Spleen (tissue), 11 donors: ENCODE measurements around the gene FMO1. TPM values are rescaled to one million over a fixed set of nuclear protein-coding genes. Genes with fewer than 3 reads are reported as not detected.

Experiments used
- DNase-seq: peaks from one replicate; pipeline ENCODE4 v3.0.0-alpha.2; 2020
- H3K27ac ChIP-seq, 8 donors: fragments of 200-600 bp; sonication (generic) in 7 of 8; 1 replicate in 4 of 8; 2 replicates in 4 of 8; pipeline versions ENCODE4 v1.5.0 to v1.8.0; 2016 to 2021; ENCODE audit warnings: inconsistent platforms in 4 of 8, mild to moderate bottlenecking in 4 of 8, moderate library complexity in 1 of 8
- H3K27me3 ChIP-seq, 7 donors: fragments of 200-600 bp; sonication (generic) in 6 of 7; replicated peaks in 1 of 7; 1 replicate in 4 of 7; 2 replicates in 3 of 7; pipeline versions ENCODE4 v1.5.0 to v1.8.0; 2016 to 2021; ENCODE audit warnings: inconsistent platforms in 3 of 7, mild to moderate bottlenecking in 1 of 7
- H3K36me3 ChIP-seq, 6 donors: fragments of 200-600 bp; sonication (generic) in 5 of 6; 1 replicate in 4 of 6; 2 replicates in 2 of 6; pipeline versions ENCODE4 v1.5.0 to v1.8.0; 2016 to 2021; ENCODE audit warnings: inconsistent platforms in 2 of 6
- H3K4me1 ChIP-seq, 6 donors: fragments of 200-600 bp; sonication (generic) in 5 of 6; 1 replicate in 3 of 6; 2 replicates in 3 of 6; pipeline versions ENCODE4 v1.5.0 to v1.8.0; 2016 to 2021; ENCODE audit warnings: inconsistent platforms in 3 of 6
- H3K4me3 ChIP-seq, 8 donors: fragments of 200-600 bp; sonication (generic) in 7 of 8; 1 replicate in 4 of 8; 2 replicates in 4 of 8; pipeline versions ENCODE4 v1.5.0 to v1.8.0; 2016 to 2021; ENCODE audit warnings: inconsistent platforms in 4 of 8, mild to moderate bottlenecking in 4 of 8, moderate library complexity in 2 of 8
- H3K9me3 ChIP-seq, 8 donors: fragments of 200-600 bp; sonication (generic) in 7 of 8; 1 replicate in 4 of 8; 2 replicates in 4 of 8; pipeline versions ENCODE4 v1.5.0 to v1.8.0; 2016 to 2021; ENCODE audit warnings: inconsistent platforms in 4 of 8
- POLR2A ChIP-seq, 3 donors: fragments of 450-650 bp; IDR thresholded peaks; one replicate each; pipeline ENCODE4 v1.5.1; 2017; ENCODE audit warnings: antibody characterized with exemption in 3 of 3, mild to moderate bottlenecking in 1 of 3
- WGBS, 5 donors: extraction: QIAGEN DNeasy Blood & Tissue Kit in 3 of 5; methylation state at CpG; one replicate each; pipeline versions ENCODE4 v1.1.5 to v1.1.7; 2013 to 2018; 5-methylcytosine and 5-hydroxymethylcytosine counted together
- intact Hi-C: fragments of 100-400 bp; cut with DNase I; formaldehyde crosslinking; loops from one replicate; pipeline ENCODE4 v1.15.0; 2023; ENCODE audit warnings: low total_unique reads
- polyA plus RNA-seq, 3 donors: library from polyadenylated mRNA; stranded (reverse); fragments of 200-250 nt; gene quantifications; one replicate each; pipeline ENCODE4 v1.2.1, GENCODE V29; 2013
- small RNA-seq, 4 donors: library from RNA; depleted of rRNA; stranded (forward); fragments of <200 nt; gene quantifications; one replicate each; pipeline ENCODE3, GENCODE V24; 2016
- total RNA-seq, 7 donors: library from RNA; depleted of rRNA in 3 of 7; stranded (reverse); fragments of >200 nt in 3 of 7; fragmentation: NEBNext Ultra II Directional in 4 of 7; extraction: Animal tissue kit (Norgen Biotek cat#: 25700) in 4 of 7; gene quantifications; one replicate each; pipeline versions ENCODE4 v1.1.0 to v1.2.1, GENCODE V29; 2016 to 2021
- donor health status: healthy with polysubstance abuse.
- donor health status: DM: no; HTN: no; CAD: no; lungs with moderate emphysema.
- donor health status: DM: no; HTN: no; CAD: no.
- donor health status: Bipolar disorder and iron deficiency.
- donor health status: healthy.
- donor health status: DM: no; HTN: no; CAD: no.
- donor health status: DM: yes; HTN: yes; CAD: no.

Gene FMO1
- total and polyA plus RNA-seq, 10 donors: 0.17 to 0.30 (median 0.22) TPM; not detected in 7

- 87 to 97% (median 93%) methylated on average over 1 of the region's 1 CpG for WGBS, 5 donors
- TF ChIP-seq POLR2A (IDR thresholded peaks at IDR 0.05): no peak
These were observed 85.8 kb downstream of the FMO1 start for GRCh38 chr1:171334024-171334640.

More at GRCh38 chr1:171334024-171334640, 85.8 kb downstream of the FMO1 start:
- Histone ChIP-seq H3K4me3 (no peak overlapping the region), H3K36me3 (peaks cover 0 to 22% (median 0%) of the 10 kb centered on the region in 6 donors), H3K4me1 (no peaks in the 10 kb centered on the region), H3K9me3 (no peaks in the 10 kb centered on the region), H3K27ac (no peak overlapping the region), H3K27me3 (no peaks in the 10 kb centered on the region)
- intact Hi-C loops: no loop called here
- DNase-seq: no peak

Small RNAs within 50 kb of the gene (small RNA-seq; reads per million reads assigned to genes)
- 0 reads per million in 4 donors for gene RF00019

Other genes with a start within 250 kb of the FMO1 start
- gene FMO3, start 157.6 kb upstream of the FMO1 start, total RNA-seq: 1 to 10 TPM in 1 of 7 donors, under 1 TPM in 1, not detected in 5; 0.20 to 1.0 TPM
- under 1 TPM; 0.46 to 0.70 (median 0.64) TPM for gene FMO3, start 157.6 kb upstream of the FMO1 start, polyA plus RNA-seq
- gene FMO2, start 63.2 kb upstream of the FMO1 start, total RNA-seq: 1 to 10 TPM in 5 of 7 donors, under 1 TPM in 1, not detected in 1; 0.40 to 4.6 (median 2.5) TPM
- gene FMO2, start 63.2 kb upstream of the FMO1 start, polyA plus RNA-seq: 1 to 10 TPM in 1 of 3 donors, under 1 TPM in 2; 0.26 to 1.4 (median 0.43) TPM
- gene FMO4, start 65.7 kb downstream of the FMO1 start, total RNA-seq: 10 to 100 TPM in 1 of 7 donors, 1 to 10 TPM in 6; 2.0 to 10.8 (median 4.6) TPM
- gene FMO4, start 65.7 kb downstream of the FMO1 start, polyA plus RNA-seq: 1 to 10 TPM; 3.0 to 3.5 (median 3.0) TPM
- 100 to 1,000 TPM; 142 to 216 (median 186) TPM for gene PRRC2C, start 237.0 kb downstream of the FMO1 start, total RNA-seq
- gene PRRC2C, start 237.0 kb downstream of the FMO1 start, polyA plus RNA-seq: 10 to 100 TPM; 30.1 to 52.1 (median 35.2) TPM